Measurements from ENCODE around the gene IL1A.

IL1A gene

GRCh38 chr2:112796486-112796885 lies 12.2 kb upstream of the IL1A start:
- Histone ChIP-seq H3K36me3 (ENCODE audit: insufficient read depth, insufficient read length, low read length) (no peaks in the 10 kb centered on the region), H3K27me3 (ENCODE audit: insufficient read depth, insufficient read length) (no peaks in the 10 kb centered on the region), H3K9me3 (ENCODE audit: insufficient read depth, low read length) (no peaks in the 10 kb centered on the region), H3K4me1 (ENCODE audit: insufficient read depth, insufficient read length) (peaks cover 1% of the 10 kb centered on the region), H3K4me3 (ENCODE audit: insufficient read length, low read depth) (no peak overlapping the region), H3K9ac (ENCODE audit: insufficient read length, low read depth) (no peak overlapping the region)
- TF ChIP-seq ZNF274 (IDR thresholded peaks at IDR 0.05; ENCODE audit: low read depth, low read length): no peak
- DNase-seq (ENCODE audit: low read depth, low spot score): no peak

- H3K9me3 ChIP-seq (ENCODE audit: insufficient read depth, low read length): no peaks in the 10 kb centered on the region
- H3K4me3 ChIP-seq (ENCODE audit: insufficient read length, low read depth): no peak overlapping the region
- H3K9ac ChIP-seq (ENCODE audit: insufficient read length, low read depth): no peak overlapping the region
- no peak for TF ChIP-seq YY1 (IDR thresholded peaks at IDR 0.05; ENCODE audit: insufficient read depth, insufficient read length)
- no peak for TF ChIP-seq SUZ12 (IDR thresholded peaks at IDR 0.05; ENCODE audit: extremely low read depth, insufficient read depth, insufficient read length)
- no peak for TF ChIP-seq ZNF274 (IDR thresholded peaks at IDR 0.05; ENCODE audit: low read depth, low read length)
- H3K4me1 ChIP-seq (ENCODE audit: insufficient read depth, insufficient read length): peaks cover 5% of the 10 kb centered on the region
- no peaks in the 10 kb centered on the region for H3K27me3 ChIP-seq (ENCODE audit: insufficient read depth, insufficient read length)
- DNase-seq (ENCODE audit: low read depth, low spot score): no peak
- no peaks in the 10 kb centered on the region for H3K36me3 ChIP-seq (ENCODE audit: insufficient read depth, insufficient read length, low read length)
Measured at GRCh38 chr2:112795774-112796173, 11.5 kb upstream of the IL1A start.

- H3K9ac ChIP-seq (ENCODE audit: insufficient read length, low read depth): no peak overlapping the region
- no peak for DNase-seq (ENCODE audit: low read depth, low spot score)
- no peak overlapping the region for H3K4me3 ChIP-seq (ENCODE audit: insufficient read length, low read depth)
- no peaks in the 10 kb centered on the region for H3K27me3 ChIP-seq (ENCODE audit: insufficient read depth, insufficient read length)
- no peaks in the 10 kb centered on the region for H3K36me3 ChIP-seq (ENCODE audit: insufficient read depth, insufficient read length, low read length)
- TF ChIP-seq ZNF274 (IDR thresholded peaks at IDR 0.05; ENCODE audit: low read depth, low read length): no peak
- peaks cover 5% of the 10 kb centered on the region for H3K4me1 ChIP-seq (ENCODE audit: insufficient read depth, insufficient read length)
- no peaks in the 10 kb centered on the region for H3K9me3 ChIP-seq (ENCODE audit: insufficient read depth, low read length)
Measured at GRCh38 chr2:112794841-112795240, 10.5 kb upstream of the IL1A start.

GRCh38 chr2:112794131-112794733 lies 9.9 kb upstream of the IL1A start:
- TF ChIP-seq ZNF274 (IDR thresholded peaks at IDR 0.05; ENCODE audit: low read depth, low read length) (no peak), SUZ12 (IDR thresholded peaks at IDR 0.05; ENCODE audit: extremely low read depth, insufficient read depth, insufficient read length) (no peak), YY1 (IDR thresholded peaks at IDR 0.05; ENCODE audit: insufficient read depth, insufficient read length) (no peak)
- no peak overlapping the region for H3K9ac ChIP-seq (ENCODE audit: insufficient read length, low read depth)
- no peaks in the 10 kb centered on the region for H3K36me3 ChIP-seq (ENCODE audit: insufficient read depth, insufficient read length, low read length)
- no peaks in the 10 kb centered on the region for H3K9me3 ChIP-seq (ENCODE audit: insufficient read depth, low read length)
- no peak overlapping the region for H3K4me3 ChIP-seq (ENCODE audit: insufficient read length, low read depth)
- H3K27me3 ChIP-seq (ENCODE audit: insufficient read depth, insufficient read length): no peaks in the 10 kb centered on the region
- peaks cover 5% of the 10 kb centered on the region for H3K4me1 ChIP-seq (ENCODE audit: insufficient read depth, insufficient read length)
- DNase-seq (ENCODE audit: low read depth, low spot score): no peak

- Histone ChIP-seq H3K9me3 (ENCODE audit: insufficient read depth, low read length) (no peaks in the 10 kb centered on the region), H3K27me3 (ENCODE audit: insufficient read depth, insufficient read length) (no peaks in the 10 kb centered on the region), H3K4me3 (ENCODE audit: insufficient read length, low read depth) (no peak overlapping the region), H3K4me1 (ENCODE audit: insufficient read depth, insufficient read length) (peaks cover 5% of the 10 kb centered on the region), H3K9ac (ENCODE audit: insufficient read length, low read depth) (no peak overlapping the region), H3K36me3 (ENCODE audit: insufficient read depth, insufficient read length, low read length) (no peaks in the 10 kb centered on the region)
- DNase-seq (ENCODE audit: low read depth, low spot score): no peak
- no peak for TF ChIP-seq ZNF274 (IDR thresholded peaks at IDR 0.05; ENCODE audit: low read depth, low read length)
- TF ChIP-seq YY1 (IDR thresholded peaks at IDR 0.05; ENCODE audit: insufficient read depth, insufficient read length): no peak
Measured at GRCh38 chr2:112793449-112793978, 9.2 kb upstream of the IL1A start.

- Histone ChIP-seq H3K4me1 (ENCODE audit: insufficient read depth, insufficient read length) (peaks cover 5% of the 10 kb centered on the region), H3K27me3 (ENCODE audit: insufficient read depth, insufficient read length) (no peaks in the 10 kb centered on the region), H3K9ac (ENCODE audit: insufficient read length, low read depth) (no peak overlapping the region), H3K36me3 (ENCODE audit: insufficient read depth, insufficient read length, low read length) (no peaks in the 10 kb centered on the region), H3K9me3 (ENCODE audit: insufficient read depth, low read length) (no peaks in the 10 kb centered on the region), H3K4me3 (ENCODE audit: insufficient read length, low read depth) (no peak overlapping the region)
- DNase-seq (ENCODE audit: low read depth, low spot score): no peak
- no peak for TF ChIP-seq ZNF274 (IDR thresholded peaks at IDR 0.05; ENCODE audit: low read depth, low read length)
- no peak for TF ChIP-seq YY1 (IDR thresholded peaks at IDR 0.05; ENCODE audit: insufficient read depth, insufficient read length)
- no peak for TF ChIP-seq SUZ12 (IDR thresholded peaks at IDR 0.05; ENCODE audit: extremely low read depth, insufficient read depth, insufficient read length)
Measured at GRCh38 chr2:112792419-112792818, 8.1 kb upstream of the IL1A start.

- H3K36me3 ChIP-seq (ENCODE audit: insufficient read depth, insufficient read length, low read length): no peaks in the 10 kb centered on the region
- peaks cover 5% of the 10 kb centered on the region for H3K4me1 ChIP-seq (ENCODE audit: insufficient read depth, insufficient read length)
- H3K27me3 ChIP-seq (ENCODE audit: insufficient read depth, insufficient read length): no peaks in the 10 kb centered on the region
- no peak for DNase-seq (ENCODE audit: low read depth, low spot score)
- H3K9me3 ChIP-seq (ENCODE audit: insufficient read depth, low read length): no peaks in the 10 kb centered on the region
- TF ChIP-seq SUZ12 (IDR thresholded peaks at IDR 0.05; ENCODE audit: extremely low read depth, insufficient read depth, insufficient read length) (no peak), ZNF274 (IDR thresholded peaks at IDR 0.05; ENCODE audit: low read depth, low read length) (no peak), YY1 (IDR thresholded peaks at IDR 0.05; ENCODE audit: insufficient read depth, insufficient read length) (no peak)
- H3K9ac ChIP-seq (ENCODE audit: insufficient read length, low read depth): no peak overlapping the region
- H3K4me3 ChIP-seq (ENCODE audit: insufficient read length, low read depth): no peak overlapping the region
Measured at GRCh38 chr2:112791693-112792230, 7.5 kb upstream of the IL1A start.
